HepG2 (cell line): ENCODE results near the gene ZBTB46. TPM values are rescaled to one million over a fixed set of nuclear protein-coding genes. Genes with fewer than 3 reads are reported as not detected.
A peak's percentile ranks its signal among the peaks of the same experiment; 100 is the strongest.

Experiments
- ARID5B ChIP-seq: IDR thresholded peaks from 2 replicates; pipeline ENCODE4 v1.4.0; 2020; ENCODE audit warnings: mild to moderate bottlenecking, missing genetic modification reagents
- MIER3 ChIP-seq: IDR thresholded peaks from 2 replicates; pipeline ENCODE4 v1.6.1; 2016; ENCODE audit warnings: missing compliant biosample characterization, borderline replicate concordance
- MTA3 ChIP-seq: sonication (generic); formaldehyde crosslinking; IDR thresholded peaks from 2 replicates; pipeline ENCODE4 v1.4.0; 2020; ENCODE audit warnings: missing genetic modification reagents
- ZBTB4 ChIP-seq: sonication (generic); formaldehyde crosslinking; IDR thresholded peaks from 2 replicates; pipeline ENCODE4 v1.4.0; 2020; ENCODE audit warnings: missing genetic modification reagents, mild to moderate bottlenecking, borderline replicate concordance
- ZNF441 ChIP-seq: sonication (generic); formaldehyde crosslinking; IDR thresholded peaks from 2 replicates; pipeline ENCODE4 v1.7.0; 2021; ENCODE audit warnings: missing genetic modification reagents, borderline replicate concordance
- ZNF616 ChIP-seq: sonication (generic); formaldehyde crosslinking; IDR thresholded peaks from 2 replicates; pipeline ENCODE4 v1.5.0; 2020; ENCODE audit warnings: low read depth, mild to moderate bottlenecking, missing genetic modification reagents
- ZNF773 ChIP-seq: sonication (generic); formaldehyde crosslinking; IDR thresholded peaks from 2 replicates; pipeline ENCODE4 v1.4.0; 2020; ENCODE audit warnings: missing genetic modification reagents, borderline replicate concordance
- polyA plus RNA-seq, 8 experiments: library from polyadenylated mRNA; depleted of rRNA in 3 of 8; stranded (reverse) in 7 of 8; unstranded in 1 of 8; fragments of >200 nt; fragmentation: Illumina TruSeq in 4 of 8; extraction: Trizol in 4 of 8; gene quantifications; 2 replicates each; pipeline versions ENCODE4 v1.2.1 to v1.2.3, GENCODE V29; 2011 to 2016; ENCODE audit warnings: low read depth in 4 of 8, missing spikeins in 1 of 8, mixed read lengths in 1 of 8; ENCODE audit not compliant: insufficient read depth in 1 of 8
- total RNA-seq, 5 experiments: library from RNA; depleted of rRNA; stranded (reverse); fragments of >200 nt; fragmentation: Illumina TruSeq; extraction: Trizol; gene quantifications; 2 replicates each; pipeline ENCODE4 v1.2.3, GENCODE V29; 2016; ENCODE audit warnings: low read depth in 1 of 5
- TF ChIP-seq, protein P1 (sequence below): sonication (generic); formaldehyde crosslinking; IDR thresholded peaks from 2 replicates; pipeline ENCODE4 v1.5.0; 2020; ENCODE audit warnings: mild to moderate bottlenecking, missing genetic modification reagents, borderline replicate concordance
- TF ChIP-seq, protein P2 (sequence below): IDR thresholded peaks from 2 replicates; pipeline ENCODE4 v1.6.1; 2016; ENCODE audit warnings: low read depth
- TF ChIP-seq, protein P3 (sequence below): sonication (generic); formaldehyde crosslinking; IDR thresholded peaks from 2 replicates; pipeline ENCODE4 v1.5.1; 2020; ENCODE audit warnings: mild to moderate bottlenecking, missing genetic modification reagents

The ZBTB46 gene
- total and polyA plus RNA-seq, 2 of the 13 experiments (the other 11 are each of a cell fraction or from before 2014, with no cell fraction given): 1.6 to 13.5 TPM

DNA sequence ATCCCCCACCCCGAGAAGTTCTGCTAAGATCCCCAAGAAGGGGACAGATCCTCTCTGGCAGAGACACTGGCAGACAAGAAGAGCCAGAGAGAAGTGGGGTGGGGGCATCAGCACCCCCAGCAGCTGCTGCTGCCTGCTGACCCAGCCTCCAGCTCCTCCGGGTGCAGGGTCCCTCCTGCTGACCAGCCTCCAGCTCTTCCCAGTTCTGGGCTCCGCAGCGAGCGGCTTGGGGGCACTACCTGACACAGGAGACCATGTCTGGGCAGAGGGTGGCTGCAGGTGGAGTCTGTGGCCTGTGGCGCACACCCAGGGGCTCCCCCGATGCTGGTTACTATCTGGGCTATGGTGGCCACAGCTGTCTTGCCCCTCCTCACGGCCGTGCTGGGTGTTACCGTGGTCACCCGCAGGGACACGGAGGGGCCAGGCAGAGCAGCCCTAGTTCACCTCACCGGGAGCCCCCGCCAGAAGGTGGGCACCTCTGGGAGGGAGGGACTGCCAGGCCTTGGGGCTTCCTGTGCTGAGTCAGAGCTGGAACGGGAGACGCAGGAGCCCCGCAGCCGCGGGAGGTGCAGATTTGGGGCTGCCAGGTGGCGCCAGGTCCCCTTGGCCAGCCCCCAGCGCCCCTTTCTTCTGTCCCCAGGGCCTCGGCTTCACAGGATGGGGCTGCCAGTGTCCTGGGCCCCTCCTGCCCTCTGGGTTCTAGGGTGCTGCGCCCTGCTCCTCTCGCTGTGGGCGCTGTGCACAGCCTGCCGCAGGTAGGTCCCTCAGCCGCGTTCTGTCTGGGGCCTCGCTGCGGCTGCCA, 94.0 kb downstream of the ZBTB46 start (continued):
- TF ChIP-seq, protein P1, sequence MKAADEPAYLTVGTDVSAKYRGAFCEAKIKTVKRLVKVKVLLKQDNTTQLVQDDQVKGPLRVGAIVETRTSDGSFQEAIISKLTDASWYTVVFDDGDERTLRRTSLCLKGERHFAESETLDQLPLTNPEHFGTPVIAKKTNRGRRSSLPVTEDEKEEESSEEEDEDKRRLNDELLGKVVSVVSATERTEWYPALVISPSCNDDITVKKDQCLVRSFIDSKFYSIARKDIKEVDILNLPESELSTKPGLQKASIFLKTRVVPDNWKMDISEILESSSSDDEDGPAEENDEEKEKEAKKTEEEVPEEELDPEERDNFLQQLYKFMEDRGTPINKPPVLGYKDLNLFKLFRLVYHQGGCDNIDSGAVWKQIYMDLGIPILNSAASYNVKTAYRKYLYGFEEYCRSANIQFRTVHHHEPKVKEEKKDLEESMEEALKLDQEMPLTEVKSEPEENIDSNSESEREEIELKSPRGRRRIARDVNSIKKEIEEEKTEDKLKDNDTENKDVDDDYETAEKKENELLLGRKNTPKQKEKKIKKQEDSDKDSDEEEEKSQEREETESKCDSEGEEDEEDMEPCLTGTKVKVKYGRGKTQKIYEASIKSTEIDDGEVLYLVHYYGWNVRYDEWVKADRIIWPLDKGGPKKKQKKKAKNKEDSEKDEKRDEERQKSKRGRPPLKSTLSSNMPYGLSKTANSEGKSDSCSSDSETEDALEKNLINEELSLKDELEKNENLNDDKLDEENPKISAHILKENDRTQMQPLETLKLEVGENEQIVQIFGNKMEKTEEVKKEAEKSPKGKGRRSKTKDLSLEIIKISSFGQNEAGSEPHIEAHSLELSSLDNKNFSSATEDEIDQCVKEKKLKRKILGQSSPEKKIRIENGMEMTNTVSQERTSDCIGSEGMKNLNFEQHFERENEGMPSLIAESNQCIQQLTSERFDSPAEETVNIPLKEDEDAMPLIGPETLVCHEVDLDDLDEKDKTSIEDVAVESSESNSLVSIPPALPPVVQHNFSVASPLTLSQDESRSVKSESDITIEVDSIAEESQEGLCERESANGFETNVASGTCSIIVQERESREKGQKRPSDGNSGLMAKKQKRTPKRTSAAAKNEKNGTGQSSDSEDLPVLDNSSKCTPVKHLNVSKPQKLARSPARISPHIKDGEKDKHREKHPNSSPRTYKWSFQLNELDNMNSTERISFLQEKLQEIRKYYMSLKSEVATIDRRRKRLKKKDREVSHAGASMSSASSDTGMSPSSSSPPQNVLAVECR: no peak; the same call in 1 of the 2 replicates
- TF ChIP-seq, protein P2, sequence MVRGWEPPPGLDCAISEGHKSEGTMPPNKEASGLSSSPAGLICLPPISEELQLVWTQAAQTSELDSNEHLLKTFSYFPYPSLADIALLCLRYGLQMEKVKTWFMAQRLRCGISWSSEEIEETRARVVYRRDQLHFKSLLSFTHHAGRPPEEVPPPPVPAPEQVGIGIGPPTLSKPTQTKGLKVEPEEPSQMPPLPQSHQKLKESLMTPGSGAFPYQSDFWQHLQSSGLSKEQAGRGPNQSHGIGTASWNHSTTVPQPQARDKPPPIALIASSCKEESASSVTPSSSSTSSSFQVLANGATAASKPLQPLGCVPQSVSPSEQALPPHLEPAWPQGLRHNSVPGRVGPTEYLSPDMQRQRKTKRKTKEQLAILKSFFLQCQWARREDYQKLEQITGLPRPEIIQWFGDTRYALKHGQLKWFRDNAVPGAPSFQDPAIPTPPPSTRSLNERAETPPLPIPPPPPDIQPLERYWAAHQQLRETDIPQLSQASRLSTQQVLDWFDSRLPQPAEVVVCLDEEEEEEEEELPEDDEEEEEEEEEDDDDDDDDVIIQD (CRISPR knock-in tag): 0 out of 2 replicates have a peak, but pooled peaks have one; percentile 9
- TF ChIP-seq ZBTB4 (peak; percentile 64), ZNF441 (no peak), ZNF773 (CRISPR knock-in tag) (0 out of 2 replicates have a peak, but pooled peaks have one; percentile 40), MIER3 (CRISPR knock-in tag) (no peak), MTA3 (no peak), ARID5B (CRISPR knock-in tag) (no peak), ZNF616 (peak; percentile 18; the same call in 1 of the 2 replicates)
- TF ChIP-seq, protein P3, sequence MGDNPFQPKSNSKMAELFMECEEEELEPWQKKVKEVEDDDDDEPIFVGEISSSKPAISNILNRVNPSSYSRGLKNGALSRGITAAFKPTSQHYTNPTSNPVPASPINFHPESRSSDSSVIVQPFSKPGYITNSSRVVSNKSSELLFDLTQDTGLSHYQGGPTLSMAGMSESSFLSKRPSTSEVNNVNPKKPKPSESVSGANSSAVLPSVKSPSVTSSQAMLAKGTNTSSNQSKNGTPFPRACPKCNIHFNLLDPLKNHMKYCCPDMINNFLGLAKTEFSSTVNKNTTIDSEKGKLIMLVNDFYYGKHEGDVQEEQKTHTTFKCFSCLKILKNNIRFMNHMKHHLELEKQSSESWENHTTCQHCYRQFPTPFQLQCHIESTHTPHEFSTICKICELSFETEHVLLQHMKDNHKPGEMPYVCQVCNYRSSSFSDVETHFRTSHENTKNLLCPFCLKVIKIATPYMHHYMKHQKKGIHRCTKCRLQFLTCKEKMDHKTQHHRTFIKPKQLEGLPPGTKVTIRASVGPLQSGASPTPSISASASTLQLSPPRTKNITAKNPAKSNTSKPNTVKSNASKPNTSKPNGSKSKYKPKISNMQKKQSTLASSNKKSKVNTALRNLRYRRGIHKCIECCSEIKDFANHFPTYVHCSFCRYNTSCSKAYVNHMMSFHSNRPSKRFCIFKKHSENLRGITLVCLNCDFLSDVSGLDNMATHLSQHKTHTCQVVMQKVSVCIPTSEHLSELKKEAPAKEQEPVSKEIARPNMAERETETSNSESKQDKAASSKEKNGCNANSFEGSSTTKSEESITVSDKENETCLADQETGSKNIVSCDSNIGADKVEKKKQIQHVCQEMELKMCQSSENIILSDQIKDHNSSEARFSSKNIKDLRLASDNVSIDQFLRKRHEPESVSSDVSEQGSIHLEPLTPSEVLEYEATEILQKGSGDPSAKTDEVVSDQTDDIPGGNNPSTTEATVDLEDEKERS (CRISPR knock-in tag): no peak
